CD14-positive monocyte (primary cell): ENCODE results near the gene LMO3. TPM values are rescaled to one million over a fixed set of nuclear protein-coding genes. Genes with fewer than 3 reads are reported as not detected.

ENCODE experiments used
- DNase-seq, 3 donors: peaks; one replicate each; pipeline ENCODE4 v3.0.0-alpha.2; 2011 to 2022
- H2AFZ ChIP-seq: 2 replicates; pipeline ENCODE4 v1.6.0; 2012; ENCODE audit warnings: mild to moderate bottlenecking, low read depth, low read length, inconsistent platforms; ENCODE audit not compliant: insufficient read depth, poor library complexity, severe bottlenecking
- H3K27ac ChIP-seq, 2 donors: 1 replicate in 1 of 2; 2 replicates in 1 of 2; pipeline ENCODE4 v1.5.1; 2012 to 2013; ENCODE audit warnings: low read length in 2 of 2, control low read depth in 1 of 2, inconsistent platforms in 1 of 2, low read depth in 1 of 2, mild to moderate bottlenecking in 1 of 2
- H3K27me3 ChIP-seq, 2 donors: one replicate each; pipeline versions ENCODE4 v1.6.0 to v1.6.1; 2011 to 2013; ENCODE audit warnings: low read length in 2 of 2; ENCODE audit not compliant: control insufficient read depth in 2 of 2, insufficient read depth in 2 of 2
- H3K36me3 ChIP-seq, 2 donors: replicated peaks in 1 of 2; 1 replicate in 1 of 2; 2 replicates in 1 of 2; pipeline versions ENCODE4 v1.5.1 to v1.6.1; 2012 to 2013; ENCODE audit warnings: low read length in 2 of 2, control low read depth in 1 of 2, inconsistent platforms in 1 of 2, mild to moderate bottlenecking in 1 of 2; ENCODE audit not compliant: insufficient read depth in 2 of 2, control insufficient read depth in 1 of 2
- H3K4me1 ChIP-seq, 2 donors: 1 replicate in 1 of 2; 2 replicates in 1 of 2; pipeline versions ENCODE4 v1.5.1 to v1.6.1; 2012 to 2013; ENCODE audit warnings: low read length in 2 of 2, control low read depth in 1 of 2, inconsistent platforms in 1 of 2, mild to moderate bottlenecking in 1 of 2, moderate library complexity in 1 of 2; ENCODE audit not compliant: insufficient read depth in 2 of 2, control insufficient read depth in 1 of 2
- H3K4me2 ChIP-seq: replicated peaks from 2 replicates; pipeline ENCODE3; 2012; ENCODE audit warnings: low read length, moderate library complexity, mild to moderate bottlenecking; ENCODE audit not compliant: poor library complexity, severe bottlenecking; ENCODE audit errors: extremely low read depth
- H3K4me3 ChIP-seq, 3 experiments: fragments of 200-600 bp in 1 of 3; sonication (generic) in 1 of 3; replicated peaks in 1 of 3; 1 replicate in 2 of 3; 2 replicates in 1 of 3; pipeline ENCODE4 v1.5.1; 2011 to 2013; ENCODE audit warnings: low read length in 3 of 3, mild to moderate bottlenecking in 3 of 3, control low read depth in 2 of 3, low read depth in 2 of 3, inconsistent platforms in 1 of 3, moderate library complexity in 1 of 3
- H3K79me2 ChIP-seq: 2 replicates; pipeline ENCODE4 v1.6.0; 2012; ENCODE audit warnings: mild to moderate bottlenecking, control low read depth, inconsistent platforms, low read length, moderate library complexity; ENCODE audit not compliant: insufficient read depth
- H3K9ac ChIP-seq: 2 replicates; pipeline ENCODE4 v1.6.0; 2017; ENCODE audit warnings: low read length, mild to moderate bottlenecking; ENCODE audit not compliant: insufficient read depth, poor library complexity, severe bottlenecking
- H3K9me3 ChIP-seq, 2 donors: replicated peaks in 1 of 2; 1 replicate in 1 of 2; 2 replicates in 1 of 2; pipeline versions ENCODE4 v1.5.1 to v1.6.1; 2012 to 2013; ENCODE audit warnings: low read length in 2 of 2, control low read depth in 1 of 2; ENCODE audit not compliant: control insufficient read depth in 1 of 2, insufficient read depth in 1 of 2
- H4K20me1 ChIP-seq: 2 replicates; pipeline ENCODE4 v1.6.0; 2012; ENCODE audit warnings: mild to moderate bottlenecking, low read length, control low read depth, moderate library complexity; ENCODE audit not compliant: insufficient read depth
- H3K27ac Mint-ChIP-seq, 7 donors: one replicate each; pipeline ENCODE4 v1.8.0; 2020; ENCODE audit warnings: mild to moderate bottlenecking in 7 of 7, mixed read lengths in 7 of 7, moderate library complexity in 6 of 7, inconsistent platforms in 2 of 7
- H3K27me3 Mint-ChIP-seq, 3 donors: one replicate each; pipeline ENCODE4 v1.8.0; 2021 to 2022; ENCODE audit warnings: low read depth in 3 of 3, mild to moderate bottlenecking in 3 of 3, mixed read lengths in 3 of 3, moderate library complexity in 3 of 3, inconsistent platforms in 1 of 3
- H3K36me3 Mint-ChIP-seq, 2 donors: one replicate each; pipeline ENCODE4 v1.8.0; 2020; ENCODE audit warnings: mixed read lengths in 2 of 2, inconsistent platforms in 1 of 2, mild to moderate bottlenecking in 1 of 2
- H3K4me1 Mint-ChIP-seq: one replicate; pipeline ENCODE4 v1.8.0; 2020; ENCODE audit warnings: mild to moderate bottlenecking, mixed read lengths
- H3K4me3 Mint-ChIP-seq, 2 donors: one replicate each; pipeline ENCODE4 v1.8.0; 2020; ENCODE audit warnings: mild to moderate bottlenecking in 2 of 2, mixed read lengths in 2 of 2, moderate library complexity in 1 of 2
- H3K9me3 Mint-ChIP-seq, 7 donors: one replicate each; pipeline ENCODE4 v1.8.0; 2020 to 2022; ENCODE audit warnings: mixed read lengths in 7 of 7, mild to moderate bottlenecking in 6 of 7, moderate library complexity in 6 of 7, inconsistent platforms in 2 of 7
- WGBS: methylation state at CpG from one replicate; pipeline ENCODE4 v1.1.5; 2013; ENCODE audit warnings: missing lambda C conversion rate; ENCODE audit not compliant: insufficient coverage; 5-methylcytosine and 5-hydroxymethylcytosine counted together
- intact Hi-C, 2 donors: fragments of 100-400 bp; cut with micrococcal nuclease; formaldehyde crosslinking; loops; one replicate each; pipeline versions ENCODE4 v1.15.0 to v1.15.1; 2023
- polyA plus RNA-seq, 3 donors: library from polyadenylated mRNA; depleted of rRNA in 1 of 3; unstranded in 2 of 3; stranded (reverse) in 1 of 3; fragments of 300-500 nt in 2 of 3; fragments of >200 nt in 1 of 3; fragmentation: Illumina TruSeq in 2 of 3; gene quantifications; 1 replicate in 2 of 3; 2 replicates in 1 of 3; pipeline ENCODE4 v1.2.3, GENCODE V29; 2012 to 2021
- TF ChIP-seq, protein P1 (sequence below): fragments of 200-600 bp; IDR thresholded peaks from one replicate; pipeline ENCODE4 v1.8.0; 2022; ENCODE audit warnings: antibody characterized with exemption, mild to moderate bottlenecking

LMO3 gene
- polyA plus RNA-seq, 3 donors = not detected

DNA sequence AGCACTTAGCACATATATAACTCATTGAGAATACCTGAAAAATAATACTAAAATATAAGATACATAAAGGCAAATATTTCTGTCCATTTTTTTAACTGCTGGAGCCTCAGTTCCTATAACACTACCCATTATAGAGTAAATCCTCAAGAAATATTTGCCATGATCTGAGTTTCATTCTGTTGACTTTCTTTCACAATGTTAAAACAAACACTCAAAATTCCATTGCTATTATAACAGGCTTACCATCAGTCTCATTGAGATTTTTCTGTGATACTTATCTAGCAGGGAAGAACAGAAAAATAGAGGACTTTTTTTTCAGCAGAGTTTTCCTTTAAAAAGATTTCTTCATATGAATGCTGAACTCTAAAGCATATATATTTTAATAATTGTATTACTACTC lies 24.5 kb downstream of the LMO3 start:
- no peak for DNase-seq
- H3K9me3 Mint-ChIP-seq = peaks cover 0 to 9% (median 2%) of the 10 kb centered on the region in 7 donors
- H3K36me3 Mint-ChIP-seq = no peaks in the 10 kb centered on the region
- no peak overlapping the region for H3K27ac Mint-ChIP-seq
- Histone ChIP-seq H2AFZ (no peak overlapping the region), H3K4me1 (no peaks in the 10 kb centered on the region), H3K27me3 (no peaks in the 10 kb centered on the region), H3K4me3 (no peak overlapping the region), H3K27ac (no peak overlapping the region), H4K20me1 (no peaks in the 10 kb centered on the region), H3K79me2 (no peaks in the 10 kb centered on the region), H3K36me3 (no peaks in the 10 kb centered on the region), H3K4me2 (no peak overlapping the region), H3K9ac (no peak overlapping the region), H3K9me3 (no peaks in the 10 kb centered on the region)
- intact Hi-C loops = no loop called here
- peaks cover 0 to 4% (median 0%) of the 10 kb centered on the region in 3 donors for H3K27me3 Mint-ChIP-seq
- TF ChIP-seq, protein P1, sequence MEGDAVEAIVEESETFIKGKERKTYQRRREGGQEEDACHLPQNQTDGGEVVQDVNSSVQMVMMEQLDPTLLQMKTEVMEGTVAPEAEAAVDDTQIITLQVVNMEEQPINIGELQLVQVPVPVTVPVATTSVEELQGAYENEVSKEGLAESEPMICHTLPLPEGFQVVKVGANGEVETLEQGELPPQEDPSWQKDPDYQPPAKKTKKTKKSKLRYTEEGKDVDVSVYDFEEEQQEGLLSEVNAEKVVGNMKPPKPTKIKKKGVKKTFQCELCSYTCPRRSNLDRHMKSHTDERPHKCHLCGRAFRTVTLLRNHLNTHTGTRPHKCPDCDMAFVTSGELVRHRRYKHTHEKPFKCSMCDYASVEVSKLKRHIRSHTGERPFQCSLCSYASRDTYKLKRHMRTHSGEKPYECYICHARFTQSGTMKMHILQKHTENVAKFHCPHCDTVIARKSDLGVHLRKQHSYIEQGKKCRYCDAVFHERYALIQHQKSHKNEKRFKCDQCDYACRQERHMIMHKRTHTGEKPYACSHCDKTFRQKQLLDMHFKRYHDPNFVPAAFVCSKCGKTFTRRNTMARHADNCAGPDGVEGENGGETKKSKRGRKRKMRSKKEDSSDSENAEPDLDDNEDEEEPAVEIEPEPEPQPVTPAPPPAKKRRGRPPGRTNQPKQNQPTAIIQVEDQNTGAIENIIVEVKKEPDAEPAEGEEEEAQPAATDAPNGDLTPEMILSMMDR = no peak
- no peak overlapping the region for H3K4me3 Mint-ChIP-seq
- H3K4me1 Mint-ChIP-seq = no peaks in the 10 kb centered on the region

DNA sequence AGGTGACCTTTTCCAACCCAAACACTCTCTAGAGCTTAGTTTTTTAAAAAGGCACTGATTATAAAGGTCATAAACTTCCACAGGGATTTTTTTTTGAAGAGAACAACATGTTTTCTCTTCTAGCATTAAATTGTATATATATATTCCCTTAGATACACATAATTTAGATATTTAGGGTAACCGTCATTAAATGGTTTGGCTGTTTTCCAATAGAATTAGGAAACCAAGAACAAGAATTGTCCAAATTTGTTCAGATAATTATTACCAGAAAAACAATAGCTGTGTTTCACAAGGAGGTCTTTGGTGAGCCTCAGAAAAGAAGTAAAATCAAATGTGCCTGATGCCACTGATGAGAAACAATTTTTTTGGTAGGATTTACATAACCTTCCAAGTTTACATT lies 26.9 kb downstream of the LMO3 start:
- Histone ChIP-seq H4K20me1 (no peaks in the 10 kb centered on the region), H3K27ac (no peak overlapping the region), H3K36me3 (no peaks in the 10 kb centered on the region), H3K4me2 (no peak overlapping the region), H2AFZ (no peak overlapping the region), H3K9me3 (peaks cover 0 to 2% of the 10 kb centered on the region in 2 donors), H3K79me2 (no peaks in the 10 kb centered on the region), H3K27me3 (no peaks in the 10 kb centered on the region), H3K9ac (no peak overlapping the region), H3K4me1 (peaks cover 0 to under 1% of the 10 kb centered on the region in 2 donors), H3K4me3 (no peak overlapping the region)
- TF ChIP-seq, protein P1 = no peak
- Mint-ChIP-seq H3K27ac (no peak overlapping the region), H3K36me3 (no peaks in the 10 kb centered on the region), H3K4me3 (no peak overlapping the region), H3K9me3 (peaks cover 0 to 9% (median 2%) of the 10 kb centered on the region in 7 donors), H3K27me3 (peaks cover 0 to 6% (median 1%) of the 10 kb centered on the region in 3 donors), H3K4me1 (peaks cover under 1% of the 10 kb centered on the region)
- no peak for DNase-seq
- intact Hi-C loops = no loop called here
- no CpG with 5 or more reads among the region's 1 CpG for WGBS
